ENCODE data around the gene SH3GL2. TPM values are rescaled to one million over a fixed set of nuclear protein-coding genes. Genes with fewer than 3 reads are reported as not detected.

Gene SH3GL2
- polyA plus RNA-seq, 3 donors, result not detected

- H4K20me1 ChIP-seq (ENCODE audit: insufficient read depth, low read length), result no peaks in the 10 kb centered on the region
- H3K27me3 ChIP-seq (ENCODE audit: control insufficient read depth in 2 of 2, insufficient read depth in 2 of 2, low read length in 2 of 2), result no peaks in the 10 kb centered on the region
- H3K36me3 ChIP-seq (replicated peaks in 1 of 2; ENCODE audit: control insufficient read depth in 1 of 2, insufficient read depth in 2 of 2, low read length in 2 of 2), result no peaks in the 10 kb centered on the region
- no peak for TF ChIP-seq CTCF (IDR thresholded peaks at IDR 0.05)
- no peak overlapping the region for H3K9ac ChIP-seq (ENCODE audit: insufficient read depth, low read length, poor library complexity, severe bottlenecking)
- H3K9me3 ChIP-seq (replicated peaks in 1 of 2; ENCODE audit: control insufficient read depth in 1 of 2, insufficient read depth in 1 of 2, low read length in 2 of 2), result no peaks in the 10 kb centered on the region
- Mint-ChIP-seq H3K4me3 (no peak overlapping the region), H3K27me3 (ENCODE audit: low read depth in 3 of 3) (peaks cover 0 to 3% (median 0%) of the 10 kb centered on the region in 3 donors), H3K27ac (no peak overlapping the region), H3K9me3 (no peaks in the 10 kb centered on the region), H3K36me3 (no peaks in the 10 kb centered on the region), H3K4me1 (no peaks in the 10 kb centered on the region)
- intact Hi-C loops (cut with micrococcal nuclease), result no loop called here
- no peak overlapping the region for H2AFZ ChIP-seq (ENCODE audit: insufficient read depth, low read depth, low read length, poor library complexity, severe bottlenecking)
- H3K4me1 ChIP-seq (ENCODE audit: control insufficient read depth in 1 of 2, insufficient read depth in 2 of 2, low read length in 2 of 2), result no peaks in the 10 kb centered on the region
- DNase-seq, result no peak
- H3K27ac ChIP-seq (ENCODE audit: low read depth in 1 of 2, low read length in 2 of 2), result no peak overlapping the region
- WGBS (ENCODE audit: insufficient coverage), result 70% methylated on average over 2 of the region's 2 CpGs
- no peak overlapping the region for H3K4me2 ChIP-seq (replicated peaks; ENCODE audit: extremely low read depth, low read length, poor library complexity, severe bottlenecking)
- H3K79me2 ChIP-seq (ENCODE audit: insufficient read depth, low read length), result no peaks in the 10 kb centered on the region
- H3K4me3 ChIP-seq (replicated peaks in 1 of 3; ENCODE audit: low read depth in 2 of 3, low read length in 3 of 3), result no peak overlapping the region
Observed at GRCh38 chr9:17611342-17611741, 32.5 kb downstream of the SH3GL2 start.

- H3K9ac ChIP-seq (ENCODE audit: insufficient read depth, low read length, poor library complexity, severe bottlenecking), result no peak overlapping the region
- H3K79me2 ChIP-seq (ENCODE audit: insufficient read depth, low read length), result no peaks in the 10 kb centered on the region
- no peak for TF ChIP-seq CTCF (IDR thresholded peaks at IDR 0.05)
- no peak overlapping the region for H2AFZ ChIP-seq (ENCODE audit: insufficient read depth, low read depth, low read length, poor library complexity, severe bottlenecking)
- no peaks in the 10 kb centered on the region for H3K27me3 ChIP-seq (ENCODE audit: control insufficient read depth in 2 of 2, insufficient read depth in 2 of 2, low read length in 2 of 2)
- no peaks in the 10 kb centered on the region for H3K36me3 ChIP-seq (replicated peaks in 1 of 2; ENCODE audit: control insufficient read depth in 1 of 2, insufficient read depth in 2 of 2, low read length in 2 of 2)
- no peak for DNase-seq
- Mint-ChIP-seq H3K27me3 (ENCODE audit: low read depth in 3 of 3) (peaks cover 0 to 3% (median 0%) of the 10 kb centered on the region in 3 donors), H3K9me3 (no peaks in the 10 kb centered on the region), H3K36me3 (no peaks in the 10 kb centered on the region), H3K4me3 (no peak overlapping the region), H3K27ac (no peak overlapping the region), H3K4me1 (no peaks in the 10 kb centered on the region)
- H3K4me1 ChIP-seq (ENCODE audit: control insufficient read depth in 1 of 2, insufficient read depth in 2 of 2, low read length in 2 of 2), result no peaks in the 10 kb centered on the region
- H3K9me3 ChIP-seq (replicated peaks in 1 of 2; ENCODE audit: control insufficient read depth in 1 of 2, insufficient read depth in 1 of 2, low read length in 2 of 2), result no peaks in the 10 kb centered on the region
- H4K20me1 ChIP-seq (ENCODE audit: insufficient read depth, low read length), result no peaks in the 10 kb centered on the region
- H3K4me3 ChIP-seq (replicated peaks in 1 of 3; ENCODE audit: low read depth in 2 of 3, low read length in 3 of 3), result no peak overlapping the region
- 62% methylated on average over 2 of the region's 3 CpGs for WGBS (ENCODE audit: insufficient coverage)
- no peak overlapping the region for H3K4me2 ChIP-seq (replicated peaks; ENCODE audit: extremely low read depth, low read length, poor library complexity, severe bottlenecking)
- intact Hi-C loops (cut with micrococcal nuclease), result no loop called here
- no peak overlapping the region for H3K27ac ChIP-seq (ENCODE audit: low read depth in 1 of 2, low read length in 2 of 2)
Observed at GRCh38 chr9:17611917-17612316, 33.1 kb downstream of the SH3GL2 start.
